Activated CD4-positive, alpha-beta T cell treated with anti-CD3 and anti-CD28 coated beads, Interleukin-2, Interleukin-6, amounts not matched to agents 100 ng/mL and 50 ng/mL, durations not matched to agents 16 hours and 8 hours (primary cell): ENCODE measurements around the gene ICAM3.
"Not testable (repeated sequence)": the region's sequence is repeated elsewhere in the genome, so short reads cannot be mapped to it uniquely, and the experiment has no call there.

Experiments used
- DNase-seq: peaks from one replicate; pipeline ENCODE4 v3.0.0-alpha.2; 2020

ICAM3 gene

DNA sequence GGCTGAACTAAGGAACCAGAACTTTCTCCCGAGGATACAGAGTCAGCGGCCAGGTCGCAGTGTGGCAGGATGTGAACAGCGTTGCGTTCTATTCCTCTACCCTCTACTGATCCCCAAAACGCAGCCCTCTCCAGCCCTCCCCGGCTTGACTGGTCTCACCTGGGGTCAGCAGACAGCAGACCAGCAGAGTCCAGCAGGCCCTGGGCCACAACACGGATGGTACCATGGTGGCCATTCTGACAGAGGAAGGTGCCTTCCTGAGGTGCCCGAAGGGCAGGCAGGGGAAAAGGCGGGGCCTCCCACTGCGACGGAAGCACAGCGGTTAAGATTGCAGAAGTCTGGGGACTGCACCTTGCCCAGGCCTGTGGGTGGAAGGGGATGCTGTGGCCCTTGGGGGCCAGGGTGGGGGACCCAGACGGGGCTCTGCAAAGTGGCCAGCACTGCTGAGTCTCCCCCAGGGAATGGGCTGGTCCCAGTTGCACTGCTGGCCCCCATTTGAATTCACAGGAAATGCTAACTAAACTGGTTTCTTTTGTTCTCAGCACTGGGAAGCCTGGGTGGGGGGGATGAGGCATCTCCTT lies at the start of gene ICAM3:
Gene ICAM3 (minus strand): TSS at position 245 of the 581 bp plus-strand sequence. CDS start 10 bp downstream, at position 235.
- DNase-seq: peak; percentile 81

- DNase-seq: peak; percentile 82
Measured at GRCh38 chr19:10388957-10389356, 49.5 kb upstream of the ICAM3 start.

DNA sequence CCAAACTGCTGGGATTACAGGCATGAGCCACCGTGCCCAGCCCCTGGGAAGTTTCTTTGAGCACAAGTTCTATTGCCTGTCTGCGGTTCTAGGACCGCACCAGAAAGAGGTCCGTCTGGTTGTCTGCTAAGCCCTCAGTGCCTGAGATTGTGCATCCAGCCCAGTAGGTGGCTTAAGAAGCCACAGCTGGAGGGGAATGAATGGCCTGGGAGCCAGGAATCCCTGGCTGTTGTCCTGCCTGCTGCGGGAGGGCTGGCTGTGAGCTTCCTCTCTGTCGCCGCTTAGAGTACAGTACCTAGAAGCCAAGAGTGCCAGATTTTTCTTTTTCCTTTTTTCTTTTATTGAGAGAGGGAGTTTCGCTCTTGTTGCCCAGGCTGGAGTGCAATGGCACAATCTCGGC lies 45.2 kb upstream of the ICAM3 start:
- no peak for DNase-seq

DNA sequence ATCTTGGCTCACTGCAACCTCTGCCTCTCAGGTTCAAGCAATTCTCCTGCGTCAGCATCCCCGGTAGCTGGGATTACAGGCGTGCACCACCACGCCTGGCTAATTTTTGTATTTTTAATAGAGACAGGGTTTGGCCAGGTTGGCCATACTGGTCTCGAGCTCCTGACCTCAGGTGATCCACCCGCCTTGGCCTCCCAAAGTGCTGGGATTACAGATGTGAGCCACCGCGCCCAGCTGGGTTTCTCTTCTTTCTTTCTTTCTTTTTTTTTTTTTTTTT lies 43.7 kb upstream of the ICAM3 start:
- DNase-seq: not testable (repeated sequence)

GRCh38 chr19:10380313-10381102 lies 41.1 kb upstream of the ICAM3 start, which contains the start of gene TYK2:
Gene TYK2, minus strand, starts transcription at chr19:10380572. Its CDS starts 2,166 bp downstream, at chr19:10378406.
- peak; percentile 98 for DNase-seq

- DNase-seq: no peak
Measured at GRCh38 chr19:10379880-10380312, 40.5 kb upstream of the ICAM3 start.

DNA sequence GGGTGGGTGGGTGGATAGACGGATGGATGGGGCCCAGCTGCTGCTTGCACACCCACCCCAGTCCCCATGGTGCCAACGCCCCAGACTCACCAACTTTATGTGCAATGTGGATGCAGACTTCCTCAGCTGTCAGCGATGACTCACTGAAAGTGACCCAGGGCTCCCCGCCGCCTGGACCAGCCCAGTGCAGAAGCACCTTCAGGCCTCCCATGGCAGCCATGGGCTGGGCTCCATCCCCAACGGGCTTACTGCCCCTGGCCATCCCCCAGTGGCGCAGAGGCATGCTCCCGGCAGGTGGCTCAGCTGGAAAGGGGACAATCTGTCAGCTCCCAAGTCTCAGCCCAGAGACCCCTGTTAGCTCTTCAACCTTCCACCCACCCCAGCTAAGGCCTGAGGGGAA lies 38.7 kb upstream of the ICAM3 start:
- DNase-seq: no peak

DNA sequence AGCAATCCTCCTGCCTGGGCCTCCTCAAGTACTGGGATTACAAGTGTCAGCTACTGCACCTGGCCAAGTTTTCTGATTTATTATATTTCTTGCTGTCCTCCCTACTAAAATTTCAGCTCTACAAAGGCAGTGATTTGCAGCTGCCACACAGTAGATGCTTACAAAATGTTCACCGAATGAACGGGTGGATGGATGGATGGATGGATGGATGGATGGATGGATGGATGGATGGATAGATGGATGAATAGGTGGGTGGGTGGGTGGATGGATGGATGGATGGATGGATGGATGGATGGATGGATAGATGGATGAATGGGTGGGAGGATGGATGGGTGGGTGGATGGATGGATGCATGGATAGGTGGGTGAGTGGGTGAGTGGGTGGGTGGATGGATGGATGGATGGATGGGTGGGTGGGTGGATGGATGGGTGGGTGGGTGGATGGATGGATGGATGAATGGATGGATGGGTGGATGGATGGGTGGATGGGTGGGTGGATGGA lies 37.8 kb upstream of the ICAM3 start:
- DNase-seq: not testable (repeated sequence)

DNA sequence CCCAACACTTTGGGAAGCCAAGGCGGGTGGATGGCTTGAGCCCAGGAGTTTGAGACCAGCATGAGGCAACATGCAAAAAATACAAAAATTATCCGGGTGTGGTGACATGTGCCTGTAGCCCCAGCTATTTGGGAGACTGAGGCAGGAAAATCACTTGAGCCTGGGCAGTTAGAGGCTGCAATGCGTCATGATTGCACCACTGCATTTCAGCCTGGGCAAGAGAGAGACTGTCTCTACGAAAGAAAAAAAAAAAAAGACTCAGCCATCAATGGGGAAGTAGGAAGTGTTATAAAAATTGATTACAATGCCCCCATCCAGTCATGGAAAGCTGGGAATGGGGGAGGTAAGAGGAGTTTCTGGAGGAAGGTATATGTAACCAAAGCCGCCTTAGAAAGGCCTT lies 35.5 kb upstream of the ICAM3 start:
- DNase-seq: no peak

- no peak for DNase-seq
Measured at GRCh38 chr19:10372690-10373089, 33.3 kb upstream of the ICAM3 start.

DNA sequence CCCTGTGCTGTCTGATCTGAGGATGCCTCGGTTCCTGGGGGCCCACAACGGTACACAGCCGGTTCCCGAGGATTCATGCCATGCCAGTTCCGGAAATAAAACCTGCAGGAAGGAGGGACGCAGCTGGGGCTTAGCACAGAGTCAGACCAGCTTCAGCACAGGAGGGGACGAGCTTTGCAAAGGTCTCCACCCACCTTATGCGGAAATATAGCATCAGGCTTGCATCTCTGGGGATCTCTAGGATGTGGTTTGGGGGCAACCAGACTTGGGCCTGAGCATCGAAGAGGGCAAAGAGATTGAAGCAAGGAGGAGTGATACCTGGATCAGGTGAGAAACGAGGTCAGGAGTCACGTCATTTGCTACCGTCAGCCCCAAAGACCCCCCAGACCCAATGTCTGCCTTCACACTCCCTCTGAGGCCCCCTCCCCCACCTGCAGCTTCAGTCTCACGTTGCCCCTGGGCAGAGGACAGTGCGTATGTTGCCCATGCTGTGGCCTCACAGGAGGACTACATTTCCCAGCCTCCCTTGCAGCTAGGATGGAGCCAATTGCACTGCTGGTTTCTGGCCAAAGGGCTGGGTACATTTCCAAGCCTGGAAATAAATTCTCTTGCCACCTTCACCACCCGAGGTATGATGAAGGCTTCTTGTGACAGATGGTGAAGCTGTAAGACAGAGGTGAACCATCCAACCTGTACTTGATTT lies 28.8 kb upstream of the ICAM3 start:
- DNase-seq: no peak

DNA sequence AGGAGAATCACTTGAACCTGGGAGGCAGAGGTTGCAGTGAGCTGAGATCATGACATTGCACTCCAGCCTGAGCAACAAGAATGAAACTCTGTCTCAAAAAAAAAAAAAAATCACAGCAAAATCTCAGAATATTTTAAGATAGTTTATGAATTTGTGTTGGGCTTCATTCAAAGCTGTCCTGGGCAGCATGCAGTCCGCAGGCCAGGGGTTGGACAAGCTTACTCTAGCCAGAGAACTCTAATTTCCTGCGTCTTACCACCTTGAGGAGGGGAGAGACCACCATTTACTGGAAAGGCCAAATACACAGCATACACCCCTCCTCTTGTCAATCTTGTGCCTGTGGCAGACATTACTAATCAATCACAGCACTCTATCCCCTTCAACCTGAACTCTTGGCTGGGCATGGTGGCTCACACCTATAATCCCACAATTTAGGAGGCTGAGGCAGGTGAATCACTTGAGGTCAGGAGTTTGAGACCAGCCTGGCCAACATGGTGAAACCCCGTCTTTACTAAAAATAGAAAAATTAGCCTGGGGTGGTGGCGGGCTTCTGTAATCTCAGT lies 27.6 kb upstream of the ICAM3 start:
- DNase-seq: not testable (repeated sequence)

GRCh38 chr19:10365518-10365917 lies 26.1 kb upstream of the ICAM3 start:
- DNase-seq: no peak

DNA sequence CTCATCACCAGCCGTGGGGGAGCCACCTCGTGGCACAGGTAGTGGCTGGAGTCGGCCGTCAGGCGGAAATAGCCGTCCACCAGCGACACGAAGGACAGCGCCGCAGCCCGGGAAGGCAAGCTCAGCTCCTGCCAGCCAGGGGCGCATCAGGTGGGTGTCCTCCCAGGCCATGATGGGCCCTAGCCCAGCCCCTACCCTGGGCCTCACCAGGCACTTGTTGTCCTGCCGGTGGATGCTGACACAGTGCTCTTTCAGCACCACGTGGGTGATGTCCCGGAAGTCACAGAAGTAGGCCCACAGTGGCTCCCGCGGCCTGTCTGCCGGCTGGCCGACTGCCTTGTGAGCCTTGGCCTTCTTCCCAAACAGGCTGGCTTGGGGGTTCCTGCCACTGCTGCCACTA lies 25.2 kb upstream of the ICAM3 start:
- DNase-seq: no peak

- no peak for DNase-seq
Measured at GRCh38 chr19:10363789-10364281, 24.4 kb upstream of the ICAM3 start.

DNA sequence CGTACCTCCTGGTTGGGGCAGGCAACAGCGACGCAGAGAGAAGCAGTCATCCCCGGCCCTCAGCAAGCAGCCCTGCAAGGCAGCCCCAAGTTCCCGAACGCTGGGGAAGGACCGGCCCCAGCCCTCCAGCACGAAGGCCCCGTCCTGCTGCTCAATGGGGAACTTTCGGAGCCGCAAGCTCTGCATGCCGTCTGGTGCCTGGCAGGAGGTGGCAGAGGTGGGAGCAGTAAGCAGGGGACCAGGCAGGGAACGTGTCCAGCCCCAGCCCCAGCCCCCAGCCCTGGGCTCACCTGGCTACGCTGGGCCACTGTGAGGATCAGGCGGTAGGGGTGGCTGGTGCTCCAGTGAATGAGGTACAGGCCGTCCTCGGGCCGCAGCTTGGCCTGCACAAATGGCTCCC lies 22.8 kb upstream of the ICAM3 start:
- no peak for DNase-seq

GRCh38 chr19:10361569-10362011 lies 22.2 kb upstream of the ICAM3 start:
- no peak for DNase-seq

- DNase-seq: no peak
Measured at GRCh38 chr19:10356431-10356830, 17.0 kb upstream of the ICAM3 start.

- peak; percentile 58 for DNase-seq
Measured at GRCh38 chr19:10353793-10354391, 14.5 kb upstream of the ICAM3 start.

DNA sequence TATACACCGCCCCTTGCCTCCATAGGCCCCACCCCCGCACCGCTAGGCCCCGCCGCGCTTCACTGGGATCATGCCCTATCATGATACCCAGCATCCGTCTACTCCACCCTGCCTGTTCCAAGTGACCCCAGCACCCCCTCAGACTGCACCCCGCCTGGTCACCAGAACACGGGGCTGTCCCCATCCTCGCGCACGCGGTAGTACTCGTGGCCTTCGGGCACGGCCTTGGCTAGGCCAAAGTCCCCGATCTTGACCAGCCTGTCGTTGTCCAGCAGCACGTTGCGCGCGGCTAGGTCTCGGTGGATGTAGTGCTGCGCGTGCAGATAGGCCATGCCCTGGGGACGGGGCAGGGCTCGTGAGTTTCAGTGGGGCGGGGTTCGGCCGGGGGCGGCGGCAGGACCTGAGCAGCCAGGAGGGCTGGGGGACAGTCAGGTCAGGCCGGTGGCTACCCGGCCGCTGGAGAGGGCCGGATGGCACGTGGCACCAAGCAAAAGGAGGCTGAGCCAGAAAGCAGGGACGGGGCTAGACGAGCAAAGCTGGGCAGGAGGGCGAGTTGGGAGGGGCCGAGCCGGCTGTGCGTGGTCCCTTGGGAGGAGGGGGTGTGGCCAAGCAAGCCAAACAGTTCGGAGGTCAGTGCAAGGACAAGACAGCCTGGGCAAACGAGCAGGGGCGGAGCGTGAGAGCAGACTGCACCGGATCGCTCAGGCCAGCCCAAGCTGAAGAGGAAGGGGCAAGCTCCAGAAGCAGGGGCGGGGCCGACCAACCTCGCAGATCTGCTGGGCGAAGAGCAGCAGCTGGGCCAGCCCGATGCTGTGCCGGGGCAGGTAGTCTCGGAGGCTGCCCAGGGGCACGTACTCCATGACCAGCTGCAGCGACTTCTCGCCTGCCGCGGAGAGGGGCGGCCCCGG lies 13.6 kb upstream of the ICAM3 start:
- no peak for DNase-seq

- DNase-seq: no peak
Measured at GRCh38 chr19:10346509-10346908, 7.1 kb upstream of the ICAM3 start.

DNA sequence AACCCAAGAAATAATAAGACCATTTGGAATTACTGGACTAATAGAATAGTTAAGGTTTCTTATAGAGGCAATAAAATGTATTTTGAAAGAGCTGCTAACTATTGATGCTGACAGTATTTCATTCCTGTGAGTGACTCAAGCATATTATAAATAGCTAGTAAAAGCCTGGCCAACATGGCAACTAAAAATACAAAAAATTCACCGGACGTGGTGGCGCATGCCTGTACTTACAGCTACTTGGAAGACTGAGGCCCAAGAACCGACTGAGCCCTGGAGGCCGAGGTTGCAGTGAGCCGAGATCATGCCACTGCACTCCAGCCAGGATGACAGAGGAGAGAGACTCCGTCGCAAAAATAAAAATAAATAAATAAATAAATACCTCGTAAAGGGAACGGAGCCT lies 5.4 kb upstream of the ICAM3 start:
- no peak for DNase-seq
